Spleen (tissue), 7 donors: ENCODE data around the gene ABCC10.

Experiments used
- POLR2A ChIP-seq, 3 donors: fragments of 450-650 bp; IDR thresholded peaks; one replicate each; pipeline ENCODE4 v1.5.1; 2017; ENCODE audit warnings: antibody characterized with exemption in 3 of 3, mild to moderate bottlenecking in 1 of 3
- POLR2AphosphoS5 ChIP-seq, 3 donors: sonication (generic); formaldehyde crosslinking; IDR thresholded peaks; one replicate each; pipeline ENCODE4 v1.5.1; 2017; ENCODE audit warnings: antibody characterized with exemption in 3 of 3
- TF ChIP-seq, protein P1 (sequence below), 11 experiments: fragments of 200-600 bp in 7 of 11; fragments of 450-650 bp in 4 of 11; sonication (generic) in 4 of 11; IDR thresholded peaks in 8 of 11; conservative IDR thresholded peaks in 3 of 11; 1 replicate in 7 of 11; 2 replicates in 4 of 11; pipeline versions ENCODE4 v1.4.0 to v1.8.0; 2016 to 2021; ENCODE audit warnings: antibody characterized with exemption in 11 of 11, inconsistent platforms in 4 of 11, mild to moderate bottlenecking in 1 of 11
- donor health status: DM: no; HTN: no; CAD: no; lungs with moderate emphysema.
- donor health status: DM: no; HTN: no; CAD: no.
- donor health status: DM: no; HTN: no; CAD: no.

GRCh38 chr6:43378631-43379030 lies 48.7 kb upstream of the ABCC10 start:
- TF ChIP-seq POLR2A (IDR thresholded peaks at IDR 0.05) (no peak), POLR2AphosphoS5 (IDR thresholded peaks at IDR 0.05) (no peak)
- TF ChIP-seq, protein P1, sequence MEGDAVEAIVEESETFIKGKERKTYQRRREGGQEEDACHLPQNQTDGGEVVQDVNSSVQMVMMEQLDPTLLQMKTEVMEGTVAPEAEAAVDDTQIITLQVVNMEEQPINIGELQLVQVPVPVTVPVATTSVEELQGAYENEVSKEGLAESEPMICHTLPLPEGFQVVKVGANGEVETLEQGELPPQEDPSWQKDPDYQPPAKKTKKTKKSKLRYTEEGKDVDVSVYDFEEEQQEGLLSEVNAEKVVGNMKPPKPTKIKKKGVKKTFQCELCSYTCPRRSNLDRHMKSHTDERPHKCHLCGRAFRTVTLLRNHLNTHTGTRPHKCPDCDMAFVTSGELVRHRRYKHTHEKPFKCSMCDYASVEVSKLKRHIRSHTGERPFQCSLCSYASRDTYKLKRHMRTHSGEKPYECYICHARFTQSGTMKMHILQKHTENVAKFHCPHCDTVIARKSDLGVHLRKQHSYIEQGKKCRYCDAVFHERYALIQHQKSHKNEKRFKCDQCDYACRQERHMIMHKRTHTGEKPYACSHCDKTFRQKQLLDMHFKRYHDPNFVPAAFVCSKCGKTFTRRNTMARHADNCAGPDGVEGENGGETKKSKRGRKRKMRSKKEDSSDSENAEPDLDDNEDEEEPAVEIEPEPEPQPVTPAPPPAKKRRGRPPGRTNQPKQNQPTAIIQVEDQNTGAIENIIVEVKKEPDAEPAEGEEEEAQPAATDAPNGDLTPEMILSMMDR (IDR thresholded peaks at IDR 0.05 in 8 of 11, conservative IDR thresholded peaks at IDR 0.05 in 3 of 11): no peak
